ENCODE measurements around the gene CSDE1. TPM values are rescaled to one million over a fixed set of nuclear protein-coding genes. Genes with fewer than 3 reads are reported as not detected.

Gene CSDE1
- total RNA-seq, 1 experiment from 2014 or later: 536 TPM

GRCh38 chr1:114668784-114669561 is 88.8 kb downstream of the CSDE1 start:
- intact Hi-C loops (cut with micrococcal nuclease; ENCODE audit: unreplicated experiment): no loop called here
- Histone ChIP-seq H3K4me3 (peak overlapping the region; percentile 82), H3K4me2 (peak overlapping the region; percentile 77), H3K4me1 (replicated peaks; ENCODE audit: insufficient read depth) (peaks cover 15% of the 10 kb centered on the region), H3K27me3 (ENCODE audit: insufficient read depth, low read depth) (no peaks in the 10 kb centered on the region), H3F3A (ENCODE audit: insufficient read depth, low read depth) (peaks cover 4% of the 10 kb centered on the region; the same call in 1 of the 2 replicates), H3K9me3 (ENCODE audit: insufficient read depth, low read depth) (no peaks in the 10 kb centered on the region), H3K9me2 (ENCODE audit: insufficient read depth) (no peaks in the 10 kb centered on the region), H3K36me3 (ENCODE audit: low read depth) (no peaks in the 10 kb centered on the region), H4K20me1 (ENCODE audit: insufficient read depth) (no peaks in the 10 kb centered on the region), H3K27ac (no peak overlapping the region), H2AFZ (peak overlapping the region; percentile 97), H3K79me2 (ENCODE audit: low read depth) (no peaks in the 10 kb centered on the region)
- CTCF ChIA-PET: no interaction called here
- TF ChIP-seq CTCF (conservative IDR thresholded peaks at IDR 0.05) (no peak), EZH2 (IDR thresholded peaks at IDR 0.05; ENCODE audit: low read depth) (no peak)
- POLR2A ChIA-PET (ENCODE audit: unreplicated experiment): interaction anchor here (0.7 kb wide), 1 partner anchor 46 kb away, joined by 7 read pairs; no protein-coding TSS in a partner anchor
- peak in 1 of 2 experiments; percentile 56 for DNase-seq
- no TSS peak for BruUV-seq (replicated peaks)

- no peaks in the 10 kb centered on the region for H3K27me3 ChIP-seq (ENCODE audit: insufficient read depth, low read depth)
- H3K9me3 ChIP-seq (ENCODE audit: insufficient read depth, low read depth): no peaks in the 10 kb centered on the region
- CTCF ChIA-PET: no interaction called here
- peaks cover 15% of the 10 kb centered on the region for H3K4me1 ChIP-seq (replicated peaks; ENCODE audit: insufficient read depth)
- H3K27ac ChIP-seq: no peak overlapping the region
- BruUV-seq (replicated peaks): no TSS peak
- no peak for DNase-seq
- intact Hi-C loops (cut with micrococcal nuclease; ENCODE audit: unreplicated experiment): no loop called here
- H3K79me2 ChIP-seq (ENCODE audit: low read depth): no peaks in the 10 kb centered on the region
- H3K4me2 ChIP-seq: no peak overlapping the region
- no peaks in the 10 kb centered on the region for H3K9me2 ChIP-seq (ENCODE audit: insufficient read depth)
- no peak for TF ChIP-seq CTCF (conservative IDR thresholded peaks at IDR 0.05)
- no peak for TF ChIP-seq EZH2 (IDR thresholded peaks at IDR 0.05; ENCODE audit: low read depth)
- peaks cover 4% of the 10 kb centered on the region; the same call in 1 of the 2 replicates for H3F3A ChIP-seq (ENCODE audit: insufficient read depth, low read depth)
- H3K36me3 ChIP-seq (ENCODE audit: low read depth): no peaks in the 10 kb centered on the region
- no peak overlapping the region for H2AFZ ChIP-seq
- POLR2A ChIA-PET (ENCODE audit: unreplicated experiment): no interaction called here
- no peaks in the 10 kb centered on the region for H4K20me1 ChIP-seq (ENCODE audit: insufficient read depth)
- no peak overlapping the region for H3K4me3 ChIP-seq
Measured at GRCh38 chr1:114668373-114668772, 89.4 kb downstream of the CSDE1 start.

- Histone ChIP-seq H3K27ac (no peak overlapping the region), H3K27me3 (ENCODE audit: insufficient read depth, low read depth) (no peaks in the 10 kb centered on the region), H3K4me1 (replicated peaks; ENCODE audit: insufficient read depth) (peaks cover 15% of the 10 kb centered on the region), H3K4me2 (no peak overlapping the region), H3K79me2 (ENCODE audit: low read depth) (no peaks in the 10 kb centered on the region), H3K36me3 (ENCODE audit: low read depth) (no peaks in the 10 kb centered on the region), H3K4me3 (no peak overlapping the region), H3K9me3 (ENCODE audit: insufficient read depth, low read depth) (no peaks in the 10 kb centered on the region), H4K20me1 (ENCODE audit: insufficient read depth) (no peaks in the 10 kb centered on the region), H3F3A (ENCODE audit: insufficient read depth, low read depth) (peaks cover 4% of the 10 kb centered on the region; the same call in 1 of the 2 replicates), H3K9me2 (ENCODE audit: insufficient read depth) (no peaks in the 10 kb centered on the region), H2AFZ (no peak overlapping the region)
- POLR2A ChIA-PET (ENCODE audit: unreplicated experiment): no interaction called here
- BruUV-seq (replicated peaks): no TSS peak
- TF ChIP-seq EZH2 (IDR thresholded peaks at IDR 0.05; ENCODE audit: low read depth) (no peak), CTCF (conservative IDR thresholded peaks at IDR 0.05) (no peak)
- intact Hi-C loops (cut with micrococcal nuclease; ENCODE audit: unreplicated experiment): no loop called here
- CTCF ChIA-PET: no interaction called here
- no peak for DNase-seq
Measured at GRCh38 chr1:114666954-114667353, 90.8 kb downstream of the CSDE1 start.

Other genes with a start within 250 kb of the CSDE1 start
- gene TRIM33, start 246.8 kb downstream of the CSDE1 start, total RNA-seq (2021): 30.0 and 38.7 TPM in 2 replicates
- 25.2 and 36.7 TPM in 2 replicates for gene BCAS2, start 176.4 kb downstream of the CSDE1 start, total RNA-seq (2021)
- 0.70 and 1.1 TPM in 2 replicates for gene DENND2C, start 87.9 kb downstream of the CSDE1 start, total RNA-seq (2021)
- gene AMPD1, start 62.4 kb downstream of the CSDE1 start, total RNA-seq (2021): not detected in 2 replicates
- 28.5 and 37.8 TPM in 2 replicates for gene NRAS, start 41.2 kb downstream of the CSDE1 start, total RNA-seq (2021)
- 61.4 and 61.9 TPM in 2 replicates for gene SIKE1, start 22.7 kb upstream of the CSDE1 start, total RNA-seq (2021)
- not detected in 2 replicates for gene SYCP1, start 96.9 kb upstream of the CSDE1 start, total RNA-seq (2021)

Measured in PC-9 (cell line).